Breast epithelium (tissue), 4 donors: ENCODE results near the gene CAMTA1. TPM values are rescaled to one million over a fixed set of nuclear protein-coding genes. Genes with fewer than 3 reads are reported as not detected.
"Not testable (repeated sequence)": the region's sequence is repeated elsewhere in the genome, so short reads cannot be mapped to it uniquely, and the experiment has no call there.

Experiments used
- DNase-seq, 2 donors: peaks; one replicate each; pipeline ENCODE4 v3.0.0-alpha.2; 2019; ENCODE audit warnings: low spot score in 2 of 2
- H3K27ac ChIP-seq, 2 donors: fragments of 200-600 bp; sonication (generic) in 1 of 2; one replicate each; pipeline ENCODE4 v1.5.1; 2016 to 2019; ENCODE audit warnings: mild to moderate bottlenecking in 1 of 2
- H3K27me3 ChIP-seq, 2 donors: fragments of 200-600 bp; sonication (generic) in 1 of 2; one replicate each; pipeline versions ENCODE4 v1.5.1 to v1.6.0; 2017 to 2019; ENCODE audit warnings: control low read depth in 1 of 2, mild to moderate bottlenecking in 1 of 2
- H3K36me3 ChIP-seq: fragments of 200-600 bp; one replicate; pipeline ENCODE4 v1.5.1; 2019
- H3K4me1 ChIP-seq, 2 donors: fragments of 200-600 bp; sonication (generic); one replicate each; pipeline ENCODE4 v1.5.1; 2016 to 2019; ENCODE audit warnings: control low read depth in 1 of 2
- H3K4me3 ChIP-seq, 3 donors: fragments of 200-600 bp; sonication (generic); 1 replicate in 2 of 3; 2 replicates in 1 of 3; pipeline ENCODE4 v1.5.1; 2016 to 2019; ENCODE audit warnings: mild to moderate bottlenecking in 3 of 3, moderate library complexity in 2 of 3
- H3K9me3 ChIP-seq, 2 donors: fragments of 200-600 bp; sonication (generic) in 1 of 2; one replicate each; pipeline ENCODE4 v1.5.1; 2016 to 2019; ENCODE audit warnings: control low read depth in 1 of 2
- POLR2A ChIP-seq: fragments of 450-650 bp; IDR thresholded peaks from one replicate; pipeline ENCODE4 v1.6.1; 2016; ENCODE audit warnings: antibody characterized with exemption, mild to moderate bottlenecking, moderate library complexity
- POLR2AphosphoS5 ChIP-seq, 3 donors: sonication (generic); formaldehyde crosslinking; IDR thresholded peaks; one replicate each; pipeline ENCODE4 v1.6.1; 2017; ENCODE audit warnings: antibody characterized with exemption in 3 of 3
- intact Hi-C: fragments of 100-400 bp; cut with DNase I; formaldehyde crosslinking; loops from one replicate; pipeline ENCODE4 v1.15.1; 2023; ENCODE audit warnings: low total_unique reads
- total RNA-seq, 3 donors: library from RNA; depleted of rRNA; stranded (reverse); fragments of >200 nt; gene quantifications; one replicate each; pipeline ENCODE4 v1.1.0, GENCODE V29; 2016
- TF ChIP-seq, protein P1 (sequence below), 3 donors: fragments of 450-650 bp; IDR thresholded peaks; one replicate each; pipeline ENCODE4 v1.5.1; 2016 to 2017; ENCODE audit warnings: antibody characterized with exemption in 3 of 3, mild to moderate bottlenecking in 3 of 3, moderate library complexity in 3 of 3

The CAMTA1 gene
- total RNA-seq, 3 donors from 2014 or later: 53.4 to 84.0 (median 61.9) TPM

DNA sequence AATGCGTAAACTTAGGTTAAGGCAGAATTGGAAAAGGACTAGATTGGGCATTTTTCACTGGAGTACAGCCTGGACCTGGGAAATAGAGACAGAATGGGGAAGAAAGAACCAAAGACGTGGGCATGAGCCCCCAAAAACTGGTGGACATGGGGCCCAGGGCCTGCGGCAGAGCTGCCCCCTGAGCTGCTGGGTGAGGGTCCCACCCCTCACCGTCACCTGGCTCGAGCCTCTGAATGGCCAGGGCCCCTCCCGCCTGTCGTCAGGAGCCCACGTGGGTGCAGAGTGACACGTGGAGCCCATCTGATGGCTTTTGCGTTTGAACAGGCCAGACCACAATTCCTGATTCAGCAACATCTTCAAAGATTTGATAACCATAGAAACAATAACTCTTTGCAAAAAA, 624.9 kb downstream of the CAMTA1 start:
- Histone ChIP-seq H3K9me3 (no peaks in the 10 kb centered on the region), H3K4me3 (no peak overlapping the region), H3K4me1 (no peaks in the 10 kb centered on the region), H3K36me3 (no peaks in the 10 kb centered on the region), H3K27ac (no peak overlapping the region), H3K27me3 (no peaks in the 10 kb centered on the region)
- no peak for DNase-seq
- intact Hi-C loops: no loop called here
- TF ChIP-seq POLR2AphosphoS5 (IDR thresholded peaks at IDR 0.05) (no peak), POLR2A (no peak)
- TF ChIP-seq, protein P1, sequence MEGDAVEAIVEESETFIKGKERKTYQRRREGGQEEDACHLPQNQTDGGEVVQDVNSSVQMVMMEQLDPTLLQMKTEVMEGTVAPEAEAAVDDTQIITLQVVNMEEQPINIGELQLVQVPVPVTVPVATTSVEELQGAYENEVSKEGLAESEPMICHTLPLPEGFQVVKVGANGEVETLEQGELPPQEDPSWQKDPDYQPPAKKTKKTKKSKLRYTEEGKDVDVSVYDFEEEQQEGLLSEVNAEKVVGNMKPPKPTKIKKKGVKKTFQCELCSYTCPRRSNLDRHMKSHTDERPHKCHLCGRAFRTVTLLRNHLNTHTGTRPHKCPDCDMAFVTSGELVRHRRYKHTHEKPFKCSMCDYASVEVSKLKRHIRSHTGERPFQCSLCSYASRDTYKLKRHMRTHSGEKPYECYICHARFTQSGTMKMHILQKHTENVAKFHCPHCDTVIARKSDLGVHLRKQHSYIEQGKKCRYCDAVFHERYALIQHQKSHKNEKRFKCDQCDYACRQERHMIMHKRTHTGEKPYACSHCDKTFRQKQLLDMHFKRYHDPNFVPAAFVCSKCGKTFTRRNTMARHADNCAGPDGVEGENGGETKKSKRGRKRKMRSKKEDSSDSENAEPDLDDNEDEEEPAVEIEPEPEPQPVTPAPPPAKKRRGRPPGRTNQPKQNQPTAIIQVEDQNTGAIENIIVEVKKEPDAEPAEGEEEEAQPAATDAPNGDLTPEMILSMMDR (IDR thresholded peaks at IDR 0.05): no peak

DNA sequence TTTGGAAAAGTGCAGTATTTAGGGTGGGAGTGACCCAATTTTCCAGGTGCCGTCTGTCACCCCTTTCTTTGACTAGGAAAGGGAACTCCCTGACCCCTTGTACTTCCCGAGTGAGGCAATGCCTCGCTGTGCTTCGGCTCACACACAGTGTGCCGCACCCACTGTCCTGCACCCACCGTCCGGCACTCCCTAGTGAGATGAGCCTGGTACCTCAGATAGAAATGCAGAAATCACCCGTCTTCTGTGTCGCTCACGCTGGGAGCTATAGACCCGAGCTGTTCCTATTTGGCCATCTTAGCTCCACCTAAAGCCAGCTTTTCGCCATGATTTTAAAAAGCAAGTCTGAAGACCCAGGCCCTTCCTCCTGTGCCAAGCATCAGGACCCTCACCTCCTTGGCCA, 632.4 kb downstream of the CAMTA1 start:
- peak in 1 of 2 donors; percentile 4 for DNase-seq
- H3K36me3 ChIP-seq, H3K4me3 ChIP-seq, H3K27me3 ChIP-seq, H3K9me3 ChIP-seq, intact Hi-C loops, H3K27ac ChIP-seq, H3K4me1 ChIP-seq: not testable (repeated sequence)

DNA sequence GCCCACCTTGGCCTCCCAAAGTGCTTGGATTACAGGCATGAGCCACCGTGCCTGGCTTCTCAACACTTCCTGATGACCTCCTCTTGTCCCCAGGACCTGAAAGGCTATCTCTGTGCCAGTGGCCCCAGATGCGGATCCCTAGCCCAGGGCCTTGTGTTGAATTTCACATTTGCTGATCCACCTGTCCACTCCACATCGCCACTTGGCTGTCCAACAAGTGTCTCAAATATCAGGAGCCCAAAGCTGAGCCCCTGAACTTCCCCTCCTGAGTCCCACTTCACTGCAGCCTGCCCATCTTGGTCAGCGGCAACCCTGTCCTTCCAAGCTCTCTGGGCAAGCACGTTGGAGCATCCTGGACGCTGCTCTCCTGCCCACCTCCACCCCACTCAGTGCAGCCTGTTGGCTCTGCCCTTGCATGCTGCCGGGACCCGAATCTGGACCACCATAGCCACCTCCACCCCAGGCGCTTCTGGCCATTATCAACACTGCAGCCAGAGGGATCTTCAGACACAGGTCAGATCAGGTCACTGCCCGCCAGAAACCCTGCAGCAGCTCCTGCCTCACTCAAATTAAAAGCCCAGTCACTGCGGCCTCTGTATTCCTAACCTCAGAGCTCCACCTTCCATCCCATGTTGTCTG, 633.3 kb downstream of the CAMTA1 start:
- DNase-seq: peak; percentile 12 to 25
- Histone ChIP-seq H3K27me3 (no peaks in the 10 kb centered on the region), H3K4me1 (no peaks in the 10 kb centered on the region), H3K36me3 (no peaks in the 10 kb centered on the region), H3K9me3 (peaks cover 0 to 4% of the 10 kb centered on the region in 2 donors), H3K4me3 (no peak overlapping the region), H3K27ac (no peak overlapping the region)
- TF ChIP-seq POLR2A: no peak
- TF ChIP-seq, protein P1 (IDR thresholded peaks at IDR 0.05): no peak
- TF ChIP-seq POLR2AphosphoS5 (IDR thresholded peaks at IDR 0.05): no peak
- intact Hi-C loops: no loop called here

GRCh38 chr1:7420098-7420445, 634.8 kb downstream of the CAMTA1 start:
- H3K9me3 ChIP-seq: peaks cover 0 to 4% of the 10 kb centered on the region in 2 donors
- intact Hi-C loops: no loop called here
- no peak overlapping the region for H3K27ac ChIP-seq
- no peaks in the 10 kb centered on the region for H3K27me3 ChIP-seq
- TF ChIP-seq, protein P1 (IDR thresholded peaks at IDR 0.05): no peak
- TF ChIP-seq POLR2AphosphoS5 (IDR thresholded peaks at IDR 0.05) (no peak), POLR2A (no peak)
- peak in 1 of 2 donors; percentile 31 for DNase-seq
- no peaks in the 10 kb centered on the region for H3K4me1 ChIP-seq
- H3K4me3 ChIP-seq: no peak overlapping the region
- no peaks in the 10 kb centered on the region for H3K36me3 ChIP-seq

GRCh38 chr1:7420470-7421100, 635.3 kb downstream of the CAMTA1 start:
- no peaks in the 10 kb centered on the region for H3K36me3 ChIP-seq
- TF ChIP-seq, protein P1 (IDR thresholded peaks at IDR 0.05): no peak
- TF ChIP-seq POLR2AphosphoS5 (IDR thresholded peaks at IDR 0.05) (no peak), POLR2A (no peak)
- no peaks in the 10 kb centered on the region for H3K4me1 ChIP-seq
- H3K27ac ChIP-seq: no peak overlapping the region
- intact Hi-C loops: no loop called here
- H3K9me3 ChIP-seq: peaks cover 0 to 4% of the 10 kb centered on the region in 2 donors
- peak in 1 of 2 donors; percentile 47 for DNase-seq
- H3K4me3 ChIP-seq: no peak overlapping the region
- H3K27me3 ChIP-seq: no peaks in the 10 kb centered on the region
